ENCODE data around the gene SNORC. TPM values are rescaled to one million over a fixed set of nuclear protein-coding genes. Genes with fewer than 3 reads are reported as not detected.

Gene SNORC
- total RNA-seq = 1 to 10 TPM in 3 of 6 donors, under 1 TPM in 3; 0.20 to 2.1 (median 1.0) TPM

- no peaks in the 10 kb centered on the region for H3K4me1 ChIP-seq
- H3K36me3 ChIP-seq = no peaks in the 10 kb centered on the region
- peak in 1 of 2 donors; percentile 81 for DNase-seq
- peaks cover 0 to under 1% (median 0%) of the 10 kb centered on the region in 4 donors for H3K27me3 ChIP-seq
- H3K27ac ChIP-seq = no peak within 1 kb of the TSS
- no peaks in the 10 kb centered on the region for H3K9me3 ChIP-seq
- ATAC-seq (ENCODE audit: low FRiP score in 2 of 2) = no peak
- WGBS, 2 donors = 83 to 87% methylated on average over 19 to 20 of the region's 21 CpGs
- TF ChIP-seq POLR2AphosphoS5 (IDR thresholded peaks at IDR 0.05) (no peak), POLR2A (IDR thresholded peaks at IDR 0.05) (no peak), CTCF (IDR thresholded peaks at IDR 0.05) (no peak), EP300 (IDR thresholded peaks at IDR 0.05) (no peak)
- H3K4me3 ChIP-seq = no peak within 1 kb of the TSS
Observed at GRCh38 chr2:232870018-232870765, at the start of gene SNORC. Gene SNORC, plus strand, starts transcription at chr2:232870264. Its CDS starts 78 bp downstream, at chr2:232870342.

- H3K27ac ChIP-seq = no peak overlapping the region
- no peaks in the 10 kb centered on the region for H3K4me1 ChIP-seq
- no peaks in the 10 kb centered on the region for H3K9me3 ChIP-seq
- no peak for ATAC-seq (ENCODE audit: low FRiP score in 2 of 2)
- peaks cover 28 to 92% (median 45%) of the 10 kb centered on the region in 4 donors for H3K36me3 ChIP-seq
- no peak for DNase-seq
- H3K27me3 ChIP-seq = no peaks in the 10 kb centered on the region
- no peak overlapping the region for H3K4me3 ChIP-seq
- 76 to 93% methylated on average over 3 of the region's 3 CpGs for WGBS, 2 donors
- no peak for TF ChIP-seq POLR2AphosphoS5 (IDR thresholded peaks at IDR 0.05)
- no peak for TF ChIP-seq EP300 (IDR thresholded peaks at IDR 0.05)
- TF ChIP-seq POLR2A (IDR thresholded peaks at IDR 0.05) = no peak
- TF ChIP-seq CTCF (IDR thresholded peaks at IDR 0.05) = no peak
Observed at GRCh38 chr2:232829988-232830387, 40.1 kb upstream of the SNORC start.

- no peaks in the 10 kb centered on the region for H3K4me1 ChIP-seq
- no peak for ATAC-seq (ENCODE audit: low FRiP score in 2 of 2)
- H3K4me3 ChIP-seq = no peak overlapping the region
- no peak overlapping the region for H3K27ac ChIP-seq
- TF ChIP-seq POLR2AphosphoS5 (IDR thresholded peaks at IDR 0.05) (no peak), POLR2A (IDR thresholded peaks at IDR 0.05) (no peak), EP300 (IDR thresholded peaks at IDR 0.05) (no peak), CTCF (IDR thresholded peaks at IDR 0.05) (no peak)
- H3K27me3 ChIP-seq = no peaks in the 10 kb centered on the region
- no peaks in the 10 kb centered on the region for H3K9me3 ChIP-seq
- no peak for DNase-seq
- 87 to 93% methylated on average over 3 of the region's 3 CpGs for WGBS, 2 donors
- H3K36me3 ChIP-seq = peaks cover 28 to 91% (median 45%) of the 10 kb centered on the region in 4 donors
Observed at GRCh38 chr2:232831496-232831895, 38.6 kb upstream of the SNORC start.

- no peak for TF ChIP-seq POLR2A (IDR thresholded peaks at IDR 0.05)
- no peak for TF ChIP-seq EP300 (IDR thresholded peaks at IDR 0.05)
- no peak for TF ChIP-seq CTCF (IDR thresholded peaks at IDR 0.05)
- no peak for TF ChIP-seq POLR2AphosphoS5 (IDR thresholded peaks at IDR 0.05)
- H3K4me1 ChIP-seq = peaks cover 8 to 15% (median 13%) of the 10 kb centered on the region in 4 donors
- no peak overlapping the region for H3K27ac ChIP-seq
- ATAC-seq (ENCODE audit: low FRiP score in 2 of 2) (no peak), DNase-seq (no peak)
- no peaks in the 10 kb centered on the region for H3K27me3 ChIP-seq
- 92 to 100% methylated on average over 1 of the region's 1 CpG for WGBS, 2 donors
- H3K9me3 ChIP-seq = no peaks in the 10 kb centered on the region
- H3K36me3 ChIP-seq = peaks cover 28 to 82% (median 49%) of the 10 kb centered on the region in 4 donors
- no peak overlapping the region for H3K4me3 ChIP-seq
Observed at GRCh38 chr2:232833830-232834229, 36.2 kb upstream of the SNORC start.
